Thyroid gland (tissue), 4 donors: ENCODE measurements around the gene WDR37. TPM values are rescaled to one million over a fixed set of nuclear protein-coding genes. Genes with fewer than 3 reads are reported as not detected.

Experiments
- DNase-seq, 2 donors: peaks; one replicate each; pipeline ENCODE4 v3.0.0-alpha.2; 2019
- H3K27ac ChIP-seq, 3 donors: fragments of 200-600 bp; sonication (generic); 1 replicate in 2 of 3; 2 replicates in 1 of 3; pipeline ENCODE4 v1.5.1; 2016 to 2019; ENCODE audit warnings: mild to moderate bottlenecking in 1 of 3, moderate library complexity in 1 of 3
- H3K27me3 ChIP-seq: fragments of 200-600 bp; sonication (generic); one replicate; pipeline ENCODE4 v1.5.1; 2019
- H3K36me3 ChIP-seq, 2 donors: fragments of 200-600 bp; sonication (generic); one replicate each; pipeline ENCODE4 v1.5.1; 2016 to 2019
- H3K4me1 ChIP-seq, 2 donors: fragments of 200-600 bp; sonication (generic); one replicate each; pipeline ENCODE4 v1.5.1; 2017 to 2019
- H3K4me3 ChIP-seq, 3 donors: fragments of 200-600 bp; sonication (generic); replicated peaks in 1 of 3; 1 replicate in 2 of 3; 2 replicates in 1 of 3; pipeline ENCODE4 v1.5.1; 2016; ENCODE audit warnings: mild to moderate bottlenecking in 1 of 3
- H3K9me3 ChIP-seq: fragments of 200-600 bp; sonication (generic); one replicate; pipeline ENCODE4 v1.5.1; 2017
- CTCF ChIP-seq, 6 experiments: fragments of 200-600 bp in 3 of 6; fragments of 450-650 bp in 3 of 6; sonication (generic) in 3 of 6; IDR thresholded peaks; one replicate each; pipeline ENCODE4 v1.5.1; 2016 to 2019; ENCODE audit warnings: antibody characterized with exemption in 6 of 6, mild to moderate bottlenecking in 2 of 6, inconsistent platforms in 1 of 6, moderate library complexity in 1 of 6
- POLR2A ChIP-seq, 2 donors: fragments of 450-650 bp; IDR thresholded peaks; one replicate each; pipeline ENCODE4 v1.6.1; 2017; ENCODE audit warnings: antibody characterized with exemption in 2 of 2, mild to moderate bottlenecking in 2 of 2, moderate library complexity in 1 of 2
- WGBS, 2 donors: methylation state at CpG; one replicate each; pipeline ENCODE4 v1.1.5; 2017; 5-methylcytosine and 5-hydroxymethylcytosine counted together
- intact Hi-C: fragments of 100-400 bp; cut with DNase I; formaldehyde crosslinking; loops from one replicate; pipeline ENCODE4 v1.15.1; 2023
- total RNA-seq, 4 donors: library from RNA; depleted of rRNA; stranded (reverse); fragments of >200 nt; gene quantifications; one replicate each; pipeline ENCODE4 v1.2.3, GENCODE V29; 2016

WDR37 gene
- total RNA-seq, 4 donors from 2014 or later: 15.2 to 26.3 (median 16.4) TPM

- Histone ChIP-seq H3K27me3 (no peaks in the 10 kb centered on the region), H3K36me3 (no peaks in the 10 kb centered on the region), H3K9me3 (no peaks in the 10 kb centered on the region), H3K4me3 (peak within 1 kb of the TSS; percentile 42 to 70 (median 66)), H3K4me1 (peaks cover 13 to 15% of the 10 kb centered on the region in 2 donors), H3K27ac (peak within 1 kb of the TSS; percentile 94 to 98 (median 97))
- peak in 1 of 6 experiments; percentile 2 for TF ChIP-seq CTCF (IDR thresholded peaks at IDR 0.05)
- TF ChIP-seq POLR2A (IDR thresholded peaks at IDR 0.05): peak; percentile 11 to 98
- WGBS, 2 donors: 0 to 1% methylated on average over 11 to 28 of the region's 83 CpGs
- peak; percentile 98 for DNase-seq
- intact Hi-C loops: no loop called here
Measured at GRCh38 chr10:1048732-1049424, 7.3 kb upstream of the WDR37 start, which contains the start of gene IDI1. TSS of gene IDI1 (minus strand) at chr10:1049119. CDS start at chr10:1049003, 116 bp downstream.

DNA sequence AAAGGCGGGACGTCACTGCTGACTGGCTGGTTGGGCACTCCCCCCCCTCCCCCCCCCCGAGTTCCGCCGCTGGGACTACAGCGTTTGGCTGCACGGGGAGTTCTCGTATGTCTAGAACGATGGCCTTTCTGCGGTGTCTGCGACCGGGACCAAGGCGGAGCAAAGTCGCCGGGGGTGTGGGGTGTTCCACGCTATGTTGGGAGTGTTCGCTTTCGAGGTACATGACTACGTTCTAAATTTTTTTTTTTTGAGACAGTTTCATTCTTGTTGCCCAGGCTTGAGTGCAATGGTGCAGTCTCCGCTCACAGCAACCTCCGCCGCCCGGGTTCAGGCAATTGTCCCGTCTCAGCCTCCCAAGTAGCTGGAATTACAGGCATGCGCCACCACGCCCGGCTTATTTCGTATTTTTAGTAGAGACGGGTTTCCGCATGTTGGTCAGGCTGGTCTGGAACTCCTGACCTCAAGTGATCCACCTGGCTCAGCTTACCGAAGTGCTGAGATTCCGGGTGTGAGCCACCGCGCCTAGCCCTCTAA lies 6.7 kb upstream of the WDR37 start:
- DNase-seq: peak in 1 of 2 donors; percentile 19
- peaks cover 15% of the 10 kb centered on the region in 2 donors for H3K4me1 ChIP-seq
- H3K27me3 ChIP-seq: no peaks in the 10 kb centered on the region
- no peaks in the 10 kb centered on the region for H3K9me3 ChIP-seq
- intact Hi-C loops: no loop called here
- peak overlapping the region; percentile 94 to 98 (median 97) for H3K27ac ChIP-seq
- H3K36me3 ChIP-seq: no peaks in the 10 kb centered on the region
- 1 to 2% methylated on average over 16 to 28 of the region's 34 CpGs for whole genome bisulfite sequencing, 2 donors
- TF ChIP-seq POLR2A (IDR thresholded peaks at IDR 0.05) (no peak), CTCF (IDR thresholded peaks at IDR 0.05) (no peak)
- peak overlapping the region in 2 of 3 donors; percentile 66 to 70 for H3K4me3 ChIP-seq

GRCh38 chr10:1050145-1050544 lies 6.0 kb upstream of the WDR37 start:
- peak overlapping the region in 2 of 3 donors; percentile 66 to 70 for H3K4me3 ChIP-seq
- H3K36me3 ChIP-seq: no peaks in the 10 kb centered on the region
- peak overlapping the region; percentile 89 to 97 (median 94) for H3K27ac ChIP-seq
- no peaks in the 10 kb centered on the region for H3K9me3 ChIP-seq
- no peaks in the 10 kb centered on the region for H3K27me3 ChIP-seq
- peaks cover 19 to 20% of the 10 kb centered on the region in 2 donors for H3K4me1 ChIP-seq
- no peak for DNase-seq
- 59 to 61% methylated on average over 5 of the region's 5 CpGs for WGBS, 2 donors
- intact Hi-C loops: no loop called here
- no peak for TF ChIP-seq POLR2A (IDR thresholded peaks at IDR 0.05)
- no peak for TF ChIP-seq CTCF (IDR thresholded peaks at IDR 0.05)

GRCh38 chr10:1050554-1050953 lies 5.6 kb upstream of the WDR37 start:
- no peak for DNase-seq
- 80 to 84% methylated on average over 4 of the region's 4 CpGs for WGBS, 2 donors
- Histone ChIP-seq H3K4me3 (no peak overlapping the region), H3K4me1 (peaks cover 23 to 24% of the 10 kb centered on the region in 2 donors), H3K36me3 (no peaks in the 10 kb centered on the region), H3K27ac (peak overlapping the region in 1 of 3 donors; percentile 94), H3K9me3 (no peaks in the 10 kb centered on the region), H3K27me3 (no peaks in the 10 kb centered on the region)
- intact Hi-C loops: no loop called here
- no peak for TF ChIP-seq POLR2A (IDR thresholded peaks at IDR 0.05)
- no peak for TF ChIP-seq CTCF (IDR thresholded peaks at IDR 0.05)

- Histone ChIP-seq H3K9me3 (no peaks in the 10 kb centered on the region), H3K36me3 (no peaks in the 10 kb centered on the region), H3K4me1 (peaks cover 20 to 27% of the 10 kb centered on the region in 2 donors), H3K4me3 (peak overlapping the region in 1 of 3 donors; percentile 76), H3K27me3 (no peaks in the 10 kb centered on the region), H3K27ac (no peak overlapping the region)
- intact Hi-C loops: no loop called here
- TF ChIP-seq CTCF (IDR thresholded peaks at IDR 0.05) (no peak), POLR2A (IDR thresholded peaks at IDR 0.05) (no peak)
- DNase-seq: no peak
- WGBS, 2 donors: 88 to 96% methylated on average over 6 of the region's 6 CpGs
Measured at GRCh38 chr10:1054684-1055083, 1.5 kb upstream of the WDR37 start.
